ENCODE measurements around the gene NBEA.

NBEA gene

GRCh38 chr13:35478271-35479037, 536.4 kb downstream of the NBEA start:
- no peak for ATAC-seq

GRCh38 chr13:35479038-35479492, 537.0 kb downstream of the NBEA start:
- ATAC-seq, result no peak

- ATAC-seq, result no peak
Observed at GRCh38 chr13:35479706-35480105, 537.6 kb downstream of the NBEA start.

GRCh38 chr13:35480346-35480745, 538.3 kb downstream of the NBEA start:
- no peak for ATAC-seq

GRCh38 chr13:35481777-35482176, 539.7 kb downstream of the NBEA start:
- ATAC-seq, result no peak

GRCh38 chr13:35482527-35482926, 540.5 kb downstream of the NBEA start:
- no peak for ATAC-seq

- ATAC-seq, result no peak
Observed at GRCh38 chr13:35483761-35484160, 541.7 kb downstream of the NBEA start.

GRCh38 chr13:35484384-35484783, 542.3 kb downstream of the NBEA start:
- ATAC-seq, result no peak

GRCh38 chr13:35485424-35485823, 543.4 kb downstream of the NBEA start:
- no peak for ATAC-seq

- no peak for ATAC-seq
Observed at GRCh38 chr13:35489050-35489449, 547.0 kb downstream of the NBEA start.

GRCh38 chr13:35496006-35496405, 553.9 kb downstream of the NBEA start:
- no peak for ATAC-seq

- ATAC-seq, result no peak
Observed at GRCh38 chr13:35496761-35497386, 554.8 kb downstream of the NBEA start.

- no peak for ATAC-seq
Observed at GRCh38 chr13:35498231-35498630, 556.2 kb downstream of the NBEA start.

- ATAC-seq, result no peak
Observed at GRCh38 chr13:35499196-35499662, 557.2 kb downstream of the NBEA start.

GRCh38 chr13:35499676-35500075, 557.6 kb downstream of the NBEA start:
- ATAC-seq, result no peak

GRCh38 chr13:35500144-35500543, 558.1 kb downstream of the NBEA start:
- ATAC-seq, result no peak

GRCh38 chr13:35501661-35502235, 559.7 kb downstream of the NBEA start:
- no peak for ATAC-seq

- ATAC-seq, result no peak
Observed at GRCh38 chr13:35502456-35502855, 560.4 kb downstream of the NBEA start.

- ATAC-seq, result no peak
Observed at GRCh38 chr13:35512271-35512920, 570.3 kb downstream of the NBEA start.

GRCh38 chr13:35514061-35514477, 572.0 kb downstream of the NBEA start:
- ATAC-seq, result no peak

GRCh38 chr13:35514801-35515502, 572.9 kb downstream of the NBEA start:
- no peak for ATAC-seq

- no peak for ATAC-seq
Observed at GRCh38 chr13:35518337-35518946, 576.4 kb downstream of the NBEA start.

All from activated CD4-positive, CD25-positive, alpha-beta regulatory T cell treated with anti-CD3 and anti-CD28 coated beads, Interleukin-2, amount 50 U/mL, for 24 hours (primary cell).